Fibroblast of skin of abdomen (primary cell): ENCODE results near the gene OTUD7B.

Experiments used
- DNase-seq: peaks from one replicate; pipeline ENCODE4 v3.0.0-alpha.2; 2013

The OTUD7B gene

DNA sequence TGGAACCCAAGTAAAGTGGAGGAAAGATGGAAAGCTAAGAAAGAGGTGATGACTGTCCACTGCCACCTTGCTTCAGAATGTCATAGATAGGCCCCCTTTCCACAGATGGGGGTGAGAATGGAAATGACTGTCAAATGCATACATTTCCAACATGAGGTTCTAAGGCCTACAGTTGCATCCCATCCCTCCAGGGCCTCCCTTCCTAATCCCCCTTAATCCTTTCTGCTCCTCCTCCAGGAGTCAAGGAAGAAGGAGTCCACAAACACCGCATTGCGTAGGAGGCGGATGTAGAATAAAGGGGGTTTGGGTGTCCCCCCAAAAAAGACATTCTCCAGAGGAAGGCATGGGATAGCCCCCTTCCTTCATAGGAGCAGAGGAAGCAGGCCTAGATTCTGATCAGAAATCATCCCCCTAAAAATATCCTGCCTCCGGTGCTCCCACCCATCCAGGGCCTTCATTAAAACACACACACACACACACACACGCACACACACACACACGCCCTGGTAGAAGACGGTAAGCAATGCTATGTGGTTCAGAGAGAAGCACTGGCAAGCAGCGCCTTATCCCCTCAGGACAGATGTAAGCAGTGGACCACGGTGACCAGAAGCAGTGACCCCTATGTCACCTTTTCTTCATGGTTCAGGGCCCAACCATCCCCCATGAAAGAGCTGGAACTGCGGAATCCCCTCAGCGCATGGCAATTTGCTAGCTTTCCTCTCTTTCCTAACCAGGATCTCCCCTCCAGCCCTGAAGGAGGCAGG, 94.9 kb downstream of the OTUD7B start:
- DNase-seq = no peak

DNA sequence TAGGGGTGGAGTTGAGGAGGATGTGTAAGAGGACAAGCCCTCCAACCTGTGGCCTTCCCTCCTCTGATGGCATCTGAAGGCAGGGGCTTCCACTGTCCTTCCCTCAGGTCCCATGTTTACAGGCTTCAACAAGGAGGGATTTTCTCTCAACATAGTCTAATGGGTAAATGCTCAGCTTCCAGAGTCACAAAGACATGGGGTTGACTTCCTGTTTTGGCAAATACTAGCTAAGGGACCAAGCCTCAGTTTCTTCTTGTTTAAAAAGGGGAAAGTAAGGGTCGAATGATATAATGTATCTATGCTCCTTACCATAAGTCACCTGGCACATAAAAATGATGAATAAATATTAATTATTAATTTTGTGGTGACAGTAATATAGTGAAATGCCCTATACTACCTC, 96.0 kb downstream of the OTUD7B start:
- DNase-seq = no peak

DNA sequence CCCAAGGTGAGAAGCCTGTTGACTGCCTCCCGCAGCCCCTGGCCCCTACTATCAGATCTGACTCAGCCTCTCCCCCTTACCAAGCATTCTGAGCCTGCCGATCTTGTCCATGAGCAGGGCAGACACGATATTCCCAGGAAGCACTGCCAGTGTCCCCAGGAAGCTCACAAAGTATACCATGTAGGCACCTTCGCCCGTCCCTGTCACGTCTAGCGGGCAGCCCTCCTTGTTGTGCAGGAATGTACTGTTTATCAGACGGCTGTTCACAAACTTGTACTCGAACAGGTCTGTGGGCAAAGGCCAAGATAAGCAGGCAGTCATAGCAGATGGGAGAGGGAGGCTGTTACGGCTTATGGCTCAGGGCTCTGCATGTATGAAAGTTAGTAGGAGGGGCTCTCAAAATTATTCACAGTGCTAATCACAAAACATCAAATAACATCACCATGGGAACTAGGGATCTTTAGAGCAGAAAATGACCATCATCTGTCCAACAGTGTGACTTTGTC, 103.9 kb downstream of the OTUD7B start:
- DNase-seq = no peak

DNA sequence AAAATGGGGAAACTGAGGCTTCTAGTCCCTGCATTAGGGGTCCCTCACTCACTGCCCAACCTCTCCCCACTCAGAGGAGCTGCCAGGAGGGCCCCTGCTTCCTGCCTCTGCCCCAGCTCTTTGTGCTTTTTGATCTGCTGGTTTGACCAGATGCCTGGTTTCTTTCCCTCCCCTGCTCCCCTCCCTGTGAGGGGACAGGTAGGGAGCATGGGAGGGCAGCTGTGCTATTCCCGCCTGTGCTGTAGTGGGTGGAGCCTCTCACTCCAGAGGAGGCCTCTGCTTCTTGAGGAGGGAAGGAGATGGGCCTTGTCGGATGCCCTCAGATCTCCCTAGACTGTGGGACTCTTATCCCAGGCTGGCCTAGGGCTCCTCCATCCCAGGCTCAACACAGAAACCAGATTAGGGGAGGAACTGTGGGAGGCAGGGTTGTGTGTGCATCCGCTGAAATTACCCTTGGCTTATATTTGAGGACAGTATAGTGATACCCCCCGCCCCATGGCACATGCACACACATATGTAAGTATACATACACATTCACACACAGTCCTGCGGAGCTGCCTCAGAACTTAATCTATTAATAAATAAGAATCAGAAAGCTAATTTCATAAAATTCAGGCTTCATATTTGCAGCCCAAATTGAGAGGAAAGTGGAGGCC, 106.6 kb downstream of the OTUD7B start:
- no peak for DNase-seq

DNA sequence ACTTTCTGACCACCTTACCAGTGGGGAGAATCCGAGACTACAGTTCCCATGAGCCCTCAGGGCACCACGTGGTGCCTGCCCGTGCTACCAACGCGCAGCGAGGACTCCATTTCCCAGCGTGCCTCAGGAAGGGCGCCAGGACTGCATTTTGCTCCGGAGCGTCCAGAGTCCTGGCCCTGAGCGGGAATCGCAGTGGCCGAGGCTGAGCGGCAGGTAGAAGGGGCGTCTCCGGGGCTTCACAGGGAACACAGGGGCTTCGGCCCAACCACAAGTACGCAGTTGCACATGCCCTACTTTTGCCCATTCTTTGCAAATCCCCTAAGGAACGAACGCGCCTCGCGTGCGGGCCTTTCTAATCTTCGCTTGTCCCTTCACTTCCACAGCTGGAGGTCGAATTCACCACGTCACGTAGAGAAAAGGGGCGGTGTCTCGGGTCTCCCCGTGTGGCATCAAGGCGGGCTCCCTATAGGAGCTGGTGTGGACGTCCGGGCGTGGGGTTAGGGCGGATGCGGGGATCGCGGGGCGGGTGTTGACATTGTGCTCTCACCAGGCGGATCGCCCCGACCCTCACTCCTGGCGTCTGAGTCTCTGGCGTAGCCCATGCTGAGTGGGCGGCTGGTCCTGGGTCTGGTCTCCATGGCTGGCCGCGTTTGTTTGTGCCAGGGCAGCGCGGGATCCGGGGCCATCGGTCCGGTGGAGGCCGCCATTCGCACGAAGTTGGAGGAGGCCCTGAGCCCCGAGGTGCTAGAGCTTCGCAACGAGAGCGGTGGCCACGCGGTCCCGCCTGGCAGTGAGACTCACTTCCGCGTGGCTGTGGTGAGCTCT, 110.9 kb downstream of the OTUD7B start, which contains the start of gene BOLA1:
BOLA1 (plus strand) TSS at position 109 of the 825 bp plus-strand sequence; CDS start at position 601, 492 bp downstream.
- peak; percentile 92 for DNase-seq

DNA sequence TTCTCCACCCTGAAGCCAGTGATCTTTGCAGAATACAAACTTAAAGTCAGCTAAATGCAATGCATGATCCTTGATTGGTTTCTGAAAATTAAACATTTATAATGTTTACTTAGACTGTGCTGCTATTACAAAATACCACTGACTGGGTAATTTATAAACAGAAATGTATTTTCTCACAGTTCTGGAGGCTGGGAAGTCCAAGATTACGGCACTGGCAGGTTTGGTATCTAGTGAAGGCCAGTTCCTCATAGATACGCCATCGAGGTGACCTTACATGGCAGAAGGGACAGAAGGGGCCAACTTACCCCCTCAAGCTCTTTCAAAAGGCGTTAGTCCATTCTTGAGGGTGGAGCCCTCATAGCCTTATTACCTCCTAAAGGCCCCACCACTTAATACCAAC, 114.0 kb downstream of the OTUD7B start:
- DNase-seq = no peak

DNA sequence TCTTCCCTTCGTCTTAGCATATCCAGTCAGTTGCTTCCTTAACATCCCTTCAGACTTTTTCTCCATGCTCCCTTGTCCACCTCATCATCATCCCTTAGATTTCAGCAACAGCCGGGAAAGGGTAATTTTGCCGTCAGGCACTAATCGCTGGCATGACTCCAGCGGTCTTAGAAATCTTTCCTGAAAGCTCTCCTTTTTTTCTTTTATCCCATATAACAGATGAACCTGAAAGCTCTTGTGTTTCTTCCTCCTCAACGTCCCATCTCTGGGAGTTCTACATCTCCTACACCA, 121.6 kb downstream of the OTUD7B start:
- peak; percentile 52 for DNase-seq

DNA sequence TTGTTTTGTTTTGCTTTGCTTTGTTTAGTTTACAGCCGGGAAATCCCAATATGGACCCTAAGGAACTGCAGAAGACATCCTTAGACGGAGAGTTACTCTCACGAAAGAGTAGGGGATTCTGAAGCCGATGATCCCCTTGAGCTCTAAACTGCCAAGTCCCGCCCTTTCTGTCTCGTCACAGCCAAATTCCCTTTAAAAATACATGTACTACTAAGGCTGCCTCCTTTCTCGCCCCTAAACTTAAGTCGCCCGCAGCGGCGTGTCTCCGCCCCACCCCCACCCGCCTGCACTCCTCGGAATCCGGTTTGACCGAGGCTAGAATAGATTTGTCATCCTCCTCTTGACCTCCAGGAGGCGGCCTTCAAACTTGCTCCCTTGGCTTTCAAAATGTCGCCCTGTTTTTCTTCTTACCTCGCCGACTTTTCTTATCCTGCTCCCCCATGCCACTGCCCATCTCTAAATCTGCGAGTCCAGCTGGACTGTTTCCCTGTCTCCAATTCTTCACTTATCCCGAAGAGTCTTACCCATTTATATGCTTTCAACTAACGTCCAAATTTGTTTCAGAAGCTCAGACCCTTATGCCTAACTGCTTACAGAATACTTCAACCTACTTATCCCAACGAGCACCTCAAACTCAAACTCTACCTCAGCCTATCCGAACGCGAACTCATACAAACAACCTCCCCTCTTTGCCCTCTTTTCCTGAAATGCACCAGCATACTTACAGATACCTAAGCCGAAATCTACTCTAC, 122.1 kb downstream of the OTUD7B start:
- DNase-seq = peak; percentile 92
